H1 (cell line): ENCODE results near the gene TAS2R50. TPM values are rescaled to one million over a fixed set of nuclear protein-coding genes. Genes with fewer than 3 reads are reported as not detected.

Experiments
- CTCF ChIA-PET: fragments of 300-600 bp; sonication (Branson Sonifier 250); formaldehyde crosslinking; loops from one replicate; lab custom pipeline; 2021; ENCODE audit not compliant: partially characterized antibody; lab: Charles Lee
- POLR2A ChIA-PET: fragments of 300-600 bp; sonication (Branson Sonifier 250); formaldehyde crosslinking; loops from one replicate; lab custom pipeline; 2021; ENCODE audit warnings: inconsistent platforms; ENCODE audit not compliant: partially characterized antibody; lab: Charles Lee
- DNase-seq, 2 experiments: peaks; one replicate each; pipeline versions ENCODE4 v3.0.0 to v3.0.0-alpha.2; 2010 to 2022; ENCODE audit warnings: low spot score in 2 of 2, low read depth in 1 of 2, mixed read lengths in 1 of 2
- FAIRE-seq: peaks from 2 replicates; lab custom pipeline; 2011; peaks lifted over from hg19 to GRCh38; lab: Jason Lieb, UNC
- H2AFZ ChIP-seq: 2 replicates; pipeline ENCODE4 v1.8.1; 2012; ENCODE audit warnings: low read length, inconsistent platforms
- H2AK5ac ChIP-seq: 2 replicates; pipeline ENCODE4 v1.6.1; 2013; ENCODE audit warnings: low read depth, low read length
- H2BK120ac ChIP-seq: replicated peaks from 2 replicates; pipeline ENCODE3; 2013; ENCODE audit warnings: low read depth, low read length, inconsistent platforms
- H2BK12ac ChIP-seq: 2 replicates; pipeline ENCODE4 v1.6.1; 2013; ENCODE audit warnings: low read depth, low read length
- H2BK15ac ChIP-seq: 2 replicates; pipeline ENCODE4 v1.6.1; 2013; ENCODE audit warnings: low read length
- H2BK20ac ChIP-seq: 2 replicates; pipeline ENCODE4 v1.6.1; 2013; ENCODE audit warnings: low read length
- H2BK5ac ChIP-seq: 2 replicates; pipeline ENCODE4 v1.6.1; 2013; ENCODE audit warnings: low read depth, low read length
- H3K14ac ChIP-seq: 2 replicates; pipeline ENCODE4 v1.6.1; 2013; ENCODE audit warnings: inconsistent platforms; ENCODE audit not compliant: insufficient read length
- H3K18ac ChIP-seq: 2 replicates; pipeline ENCODE4 v1.6.1; 2013; ENCODE audit warnings: low read length; ENCODE audit errors: extremely low read depth
- H3K23ac ChIP-seq: 2 replicates; pipeline ENCODE4 v1.6.1; 2013; ENCODE audit warnings: inconsistent platforms; ENCODE audit not compliant: insufficient read length
- H3K23me2 ChIP-seq: 2 replicates; pipeline ENCODE4 v1.6.1; 2013; ENCODE audit warnings: low read depth, low read length
- H3K27ac ChIP-seq: 2 replicates; pipeline ENCODE4 v1.6.1; 2011; ENCODE audit warnings: low read depth, low read length, inconsistent platforms
- H3K27me3 ChIP-seq, 4 experiments: replicated peaks in 1 of 4; 1 replicate in 1 of 4; 2 replicates in 3 of 4; pipeline versions ENCODE4 v1.6.1 to v1.8.1; 2011 to 2013; ENCODE audit warnings: low read length in 3 of 4, mild to moderate bottlenecking in 3 of 4, inconsistent platforms in 2 of 4, mixed read lengths in 2 of 4, moderate library complexity in 1 of 4; ENCODE audit not compliant: control insufficient read depth in 3 of 4, insufficient read depth in 3 of 4; ENCODE audit errors: extremely low read depth in 1 of 4
- H3K36me3 ChIP-seq, 4 experiments: 2 replicates each; pipeline versions ENCODE4 v1.6.1 to v1.8.1; 2011 to 2013; ENCODE audit warnings: mild to moderate bottlenecking in 4 of 4, low read length in 3 of 4, moderate library complexity in 2 of 4, control low read depth in 1 of 4, inconsistent platforms in 1 of 4; ENCODE audit not compliant: insufficient read depth in 4 of 4, control insufficient read depth in 2 of 4
- H3K4ac ChIP-seq: replicated peaks from 2 replicates; pipeline ENCODE3; 2013; ENCODE audit warnings: low read length, low read depth, mixed read lengths, inconsistent platforms; ENCODE audit not compliant: insufficient read length
- H3K4me1 ChIP-seq, 4 experiments: replicated peaks in 1 of 4; 1 replicate in 1 of 4; 2 replicates in 3 of 4; pipeline versions ENCODE4 v1.6.1 to v1.8.1; 2011 to 2013; ENCODE audit warnings: low read length in 3 of 4, inconsistent platforms in 2 of 4, mixed read lengths in 1 of 4; ENCODE audit not compliant: insufficient read depth in 4 of 4, control insufficient read depth in 3 of 4
- H3K4me2 ChIP-seq, 2 experiments: 2 replicates each; pipeline versions ENCODE4 v1.6.1 to v1.8.1; 2011 to 2013; ENCODE audit warnings: low read depth in 2 of 2, low read length in 2 of 2, control low read depth in 1 of 2, inconsistent platforms in 1 of 2, mild to moderate bottlenecking in 1 of 2; ENCODE audit not compliant: insufficient read depth in 1 of 2
- H3K4me3 ChIP-seq, 4 experiments: fragments of 200-600, 300-600 bp in 1 of 4; sonication (generic), shearing (Covaris generic), sonication (Bioruptor Twin) in 1 of 4; 2 replicates each; pipeline versions ENCODE4 v1.5.1 to v1.8.1; 2011 to 2016; ENCODE audit warnings: low read length in 4 of 4, low read depth in 3 of 4, control low read depth in 2 of 4, inconsistent platforms in 2 of 4, mild to moderate bottlenecking in 2 of 4, mixed read lengths in 1 of 4, moderate library complexity in 1 of 4; ENCODE audit not compliant: insufficient read depth in 2 of 4; ENCODE audit errors: extremely low read depth in 1 of 4
- H3K56ac ChIP-seq: replicated peaks from 2 replicates; pipeline ENCODE3; 2013; ENCODE audit warnings: low read depth, mild to moderate bottlenecking, mixed read lengths, low read length, inconsistent platforms; ENCODE audit not compliant: insufficient read length
- H3K79me1 ChIP-seq: 2 replicates; pipeline ENCODE4 v1.6.1; 2013; ENCODE audit warnings: low read depth, low read length, control low read depth
- H3K79me2 ChIP-seq, 2 experiments: 2 replicates each; pipeline versions ENCODE4 v1.6.1 to v1.8.1; 2012 to 2013; ENCODE audit warnings: low read length in 2 of 2, mild to moderate bottlenecking in 2 of 2, inconsistent platforms in 1 of 2; ENCODE audit not compliant: insufficient read depth in 2 of 2, control insufficient read depth in 1 of 2
- H3K9ac ChIP-seq, 4 experiments: replicated peaks in 1 of 4; 1 replicate in 1 of 4; 2 replicates in 3 of 4; pipeline versions ENCODE4 v1.6.1 to v1.8.1; 2011 to 2013; ENCODE audit warnings: low read depth in 3 of 4, low read length in 3 of 4, control low read depth in 2 of 4, mild to moderate bottlenecking in 2 of 4, moderate library complexity in 2 of 4, inconsistent platforms in 1 of 4; ENCODE audit errors: extremely low read depth in 1 of 4
- H3K9me3 ChIP-seq, 2 experiments: 2 replicates each; pipeline versions ENCODE4 v1.6.1 to v1.8.1; 2012 to 2013; ENCODE audit warnings: mild to moderate bottlenecking in 2 of 2, moderate library complexity in 2 of 2, control low read depth in 1 of 2, inconsistent platforms in 1 of 2, low read depth in 1 of 2, low read length in 1 of 2, mixed read lengths in 1 of 2; ENCODE audit not compliant: insufficient read depth in 2 of 2
- H4K20me1 ChIP-seq, 2 experiments: replicated peaks in 1 of 2; 2 replicates each; pipeline versions ENCODE3 to v1.8.1; 2011 to 2013; ENCODE audit warnings: inconsistent platforms in 2 of 2, low read length in 2 of 2, mild to moderate bottlenecking in 1 of 2; ENCODE audit not compliant: insufficient read depth in 2 of 2, control insufficient read depth in 1 of 2
- H4K5ac ChIP-seq: 2 replicates; pipeline ENCODE4 v1.6.1; 2013; ENCODE audit warnings: low read length, low read depth, mixed read lengths, inconsistent platforms; ENCODE audit not compliant: insufficient read length
- H4K8ac ChIP-seq: 2 replicates; pipeline ENCODE4 v1.8.0; 2013; ENCODE audit warnings: mild to moderate bottlenecking, moderate library complexity, low read length, inconsistent platforms; ENCODE audit not compliant: insufficient read depth; ENCODE audit errors: extremely low read depth
- H4K91ac ChIP-seq: replicated peaks from 2 replicates; pipeline ENCODE3; 2013; ENCODE audit warnings: low read length, mixed read lengths, inconsistent platforms; ENCODE audit not compliant: insufficient read length
- BCL11A ChIP-seq, 2 experiments: IDR thresholded peaks; one replicate each; pipeline ENCODE4 v1.6.1; 2011; ENCODE audit warnings: low read depth in 2 of 2, low read length in 2 of 2, mild to moderate bottlenecking in 2 of 2
- BRCA1 ChIP-seq: IDR thresholded peaks from 2 replicates; pipeline ENCODE4 v1.6.1; 2012; ENCODE audit warnings: low read depth, low read length, improper control_type of control experiment
- GTF2F1 ChIP-seq: IDR thresholded peaks from 2 replicates; pipeline ENCODE4 v1.6.1; 2012; ENCODE audit warnings: low read depth, low read length, improper control_type of control experiment, borderline replicate concordance
- JUND ChIP-seq: IDR thresholded peaks from 2 replicates; pipeline ENCODE4 v1.6.1; 2011; ENCODE audit warnings: mild to moderate bottlenecking, improper control_type of control experiment, low read length
- KDM1A ChIP-seq: fragments of 200-600, 300-600 bp; sonication (generic); IDR thresholded peaks from 2 replicates; pipeline ENCODE4 v1.7.1; 2016; ENCODE audit warnings: mild to moderate bottlenecking, low read length, borderline replicate concordance
- POLR2AphosphoS5 ChIP-seq: IDR thresholded peaks from 2 replicates; pipeline ENCODE4 v1.6.1; 2011; ENCODE audit warnings: low read depth, low read length
- POU5F1 ChIP-seq: IDR thresholded peaks from 2 replicates; pipeline ENCODE4 v1.6.1; 2011; ENCODE audit warnings: low read depth, mild to moderate bottlenecking, low read length, moderate library complexity
- SRF ChIP-seq: IDR thresholded peaks from 2 replicates; pipeline ENCODE4 v1.6.1; 2011; ENCODE audit warnings: mild to moderate bottlenecking, low read depth, low read length, moderate library complexity
- TBP ChIP-seq: IDR thresholded peaks from 2 replicates; pipeline ENCODE4 v1.6.1; 2011; ENCODE audit warnings: low read depth, low read length, improper control_type of control experiment
- TCF12 ChIP-seq: IDR thresholded peaks from 2 replicates; pipeline ENCODE4 v1.6.1; 2011; ENCODE audit warnings: low read depth, mild to moderate bottlenecking, low read length
- WGBS, 2 experiments: shearing (Covaris generic) in 1 of 2; methylation state at CpG; one replicate each; pipeline versions ENCODE4 v1.1.6 to v1.1.7; 2013 to 2015; ENCODE audit warnings: low lambda C conversion rate in 2 of 2, mixed read lengths in 2 of 2, inconsistent platforms in 1 of 2, low coverage in 1 of 2, missing lambda C conversion rate in 1 of 2; ENCODE audit not compliant: insufficient replicate concordance in 2 of 2, insufficient coverage in 1 of 2, insufficient read length in 1 of 2; ENCODE audit errors: extremely low coverage in 1 of 2, missing lambda C conversion rate in 1 of 2; 5-methylcytosine and 5-hydroxymethylcytosine counted together
- polyA plus RNA-seq, 7 experiments: library from polyadenylated mRNA; depleted of rRNA in 3 of 7; stranded (reverse) in 5 of 7; unstranded in 2 of 7; fragments of >200 nt in 5 of 7; fragments of 200-250 nt in 2 of 7; gene quantifications; 1 replicate in 5 of 7; 2 replicates in 1 of 7; 4 replicates in 1 of 7; pipeline versions ENCODE4 v1.2.1 to v1.2.3, GENCODE V29; 2011 to 2013; ENCODE audit warnings: missing spikeins in 2 of 7, mixed read lengths in 2 of 7
- total RNA-seq: library from RNA; stranded (reverse); fragmentation: NEBNext Ultra II Directional; extraction: Animal tissue kit (Norgen Biotek cat#: 25700); gene quantifications from 2 replicates; pipeline ENCODE4 v1.2.1, GENCODE V29; 2021
- TF ChIP-seq, protein P1 (sequence below): IDR thresholded peaks from 2 replicates; pipeline ENCODE4 v1.6.1; 2011; ENCODE audit warnings: low read depth, mild to moderate bottlenecking, low read length; ENCODE audit not compliant: insufficient read depth
- TF ChIP-seq, protein P2 (sequence below): IDR thresholded peaks from 2 replicates; pipeline ENCODE4 v1.6.1; 2012; ENCODE audit warnings: inconsistent platforms
- TF ChIP-seq, protein P3 (sequence below): IDR thresholded peaks from 2 replicates; pipeline ENCODE4 v1.6.1; 2012; ENCODE audit warnings: inconsistent platforms

Gene TAS2R50
- total and polyA plus RNA-seq, 2 of the 8 experiments (the other 6 are each of a cell fraction or from before 2014, with no cell fraction given) = 0.11 to 0.50 TPM

DNA sequence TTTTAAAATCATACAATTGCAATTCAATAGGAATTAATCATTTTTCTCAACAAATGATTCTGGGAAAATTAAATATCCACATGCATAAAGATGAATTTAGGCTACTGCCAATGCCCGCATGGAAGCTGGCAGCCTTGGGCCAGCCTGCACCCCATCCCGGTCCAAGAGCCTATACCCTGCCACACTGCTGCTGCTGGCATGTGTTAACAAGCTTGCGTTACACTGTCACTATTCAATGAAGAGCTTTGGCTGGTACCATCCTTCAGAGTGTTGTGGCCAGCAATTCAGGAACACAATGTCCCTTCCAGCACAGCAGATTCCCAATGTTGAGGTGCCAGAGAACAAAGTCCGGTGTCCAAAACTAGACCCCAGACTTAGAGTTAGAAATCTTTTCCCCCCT, 34.1 kb downstream of the TAS2R50 start:
- Histone ChIP-seq H2AK5ac (no peak overlapping the region), H3K18ac (no peak overlapping the region), H2BK20ac (no peak overlapping the region), H3K14ac (no peak overlapping the region), H2BK12ac (no peak overlapping the region), H3K4ac (no peak overlapping the region), H2BK5ac (no peak overlapping the region), H3K27me3 (no peaks in the 10 kb centered on the region), H3K23ac (no peak overlapping the region), H4K91ac (no peak overlapping the region), H2BK15ac (no peak overlapping the region), H3K27ac (no peak overlapping the region), H3K4me3 (no peak overlapping the region), H4K5ac (no peak overlapping the region), H2AFZ (no peak overlapping the region), H3K79me2 (peaks cover 0 to 3% of the 10 kb centered on the region in 2 experiments; a peak in 1 of 4 replicates)
- FAIRE-seq = no peak
- CTCF ChIA-PET = interaction anchor here (2.0 kb wide), 1 partner anchor 10 kb away, joined by 6 read pairs; no protein-coding TSS in a partner anchor
- 98% methylated on average over 4 of the region's 4 CpGs; no CpG with 5 or more reads in 1 of the 2 experiments for WGBS, 2 experiments
- POLR2A ChIA-PET = no interaction called here
- TF ChIP-seq, protein P1, sequence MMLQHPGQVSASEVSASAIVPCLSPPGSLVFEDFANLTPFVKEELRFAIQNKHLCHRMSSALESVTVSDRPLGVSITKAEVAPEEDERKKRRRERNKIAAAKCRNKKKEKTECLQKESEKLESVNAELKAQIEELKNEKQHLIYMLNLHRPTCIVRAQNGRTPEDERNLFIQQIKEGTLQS = no peak
- TF ChIP-seq, protein P2, sequence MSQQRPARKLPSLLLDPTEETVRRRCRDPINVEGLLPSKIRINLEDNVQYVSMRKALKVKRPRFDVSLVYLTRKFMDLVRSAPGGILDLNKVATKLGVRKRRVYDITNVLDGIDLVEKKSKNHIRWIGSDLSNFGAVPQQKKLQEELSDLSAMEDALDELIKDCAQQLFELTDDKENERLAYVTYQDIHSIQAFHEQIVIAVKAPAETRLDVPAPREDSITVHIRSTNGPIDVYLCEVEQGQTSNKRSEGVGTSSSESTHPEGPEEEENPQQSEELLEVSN = no peak
- no peak for TF ChIP-seq POU5F1
- no peak for TF ChIP-seq JUND
- TF ChIP-seq BCL11A (IDR thresholded peaks at IDR 0.05; ENCODE audit: low read depth in 2 of 2, low read length in 2 of 2) = no peak
- no peak for TF ChIP-seq GTF2F1
- TF ChIP-seq POLR2AphosphoS5 = no peak
- no peak for TF ChIP-seq BRCA1
- TF ChIP-seq SRF = no peak
- no peak for TF ChIP-seq TCF12
- TF ChIP-seq, protein P3, sequence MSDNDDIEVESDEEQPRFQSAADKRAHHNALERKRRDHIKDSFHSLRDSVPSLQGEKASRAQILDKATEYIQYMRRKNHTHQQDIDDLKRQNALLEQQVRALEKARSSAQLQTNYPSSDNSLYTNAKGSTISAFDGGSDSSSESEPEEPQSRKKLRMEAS = no peak
- no peak for TF ChIP-seq KDM1A
- no peak for TF ChIP-seq TBP
- TF ChIP-seq, all 59 proteins: peak for 0
- peaks cover 7 to 8% of the 10 kb centered on the region in 2 experiments; a peak in 2 of 4 replicates for H3K9me3 ChIP-seq
- H3K4me2 ChIP-seq = no peak overlapping the region
- no peaks in the 10 kb centered on the region for H3K79me1 ChIP-seq
- no peaks in the 10 kb centered on the region for H3K4me1 ChIP-seq
- DNase-seq = no peak
- H3K9ac ChIP-seq = no peak overlapping the region
- no peak overlapping the region for H2BK120ac ChIP-seq
- H3K36me3 ChIP-seq = peaks cover 0 to 7% (median 0%) of the 10 kb centered on the region in 4 experiments; a peak in 2 of 8 replicates
- H4K20me1 ChIP-seq = no peaks in the 10 kb centered on the region
- no peak overlapping the region for H3K56ac ChIP-seq
- no peak overlapping the region for H4K8ac ChIP-seq
- H3K23me2 ChIP-seq = no peaks in the 10 kb centered on the region
